ENCODE measurements around the gene CCDC142. TPM values are rescaled to one million over a fixed set of nuclear protein-coding genes. Genes with fewer than 3 reads are reported as not detected.

CCDC142 gene
- total and polyA plus RNA-seq, 2 experiments from 2014 or later, result 23.4 to 33.5 TPM

DNA sequence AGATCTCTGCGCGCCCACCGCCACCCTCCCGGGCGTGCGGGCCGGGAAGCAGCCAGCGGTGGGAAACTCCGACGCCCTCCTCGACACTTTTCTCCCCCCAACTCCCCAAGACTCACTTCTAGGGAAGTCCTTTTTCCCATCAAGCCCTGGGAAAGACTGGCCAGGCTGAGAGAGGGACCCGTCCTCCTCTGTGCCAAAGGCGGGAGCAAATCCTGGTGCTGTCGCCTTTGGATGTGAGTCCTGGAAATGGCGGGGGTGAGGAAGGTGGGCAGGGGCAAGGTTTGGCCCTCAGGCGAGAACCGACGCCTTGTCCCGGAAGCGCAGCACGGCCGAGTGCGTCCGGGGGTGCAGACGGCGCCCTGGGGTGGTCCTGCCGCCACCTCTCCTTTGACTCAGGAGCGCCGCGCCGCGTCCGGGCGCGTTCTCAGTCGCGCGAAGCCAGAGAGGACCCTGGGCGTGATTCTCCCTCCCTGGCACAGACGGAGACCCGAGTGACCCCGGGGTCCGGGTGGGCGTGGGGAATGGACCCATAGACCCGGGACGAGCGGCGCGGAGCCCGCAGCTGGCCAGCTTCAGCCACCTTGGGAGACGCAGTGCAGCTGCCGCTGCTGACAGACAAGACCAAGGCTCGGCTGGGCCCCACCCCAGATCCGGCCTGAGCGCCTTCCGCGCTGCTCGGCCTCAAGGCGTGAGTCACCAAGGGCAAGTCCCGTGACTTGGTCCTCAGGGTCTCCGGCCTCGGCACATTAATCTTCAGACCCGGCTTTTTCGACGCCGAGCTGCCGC is 20.1 kb upstream of the CCDC142 start:
- H3K27ac ChIP-seq, result no peak overlapping the region
- no peaks in the 10 kb centered on the region for H3K9me3 ChIP-seq (ENCODE audit: low read depth)
- peak; percentile 39 to 93 for DNase-seq (ENCODE audit: low read depth in 1 of 2, low spot score in 1 of 2)
- H3K36me3 ChIP-seq, result peaks cover 4% of the 10 kb centered on the region
- H3K4me3 ChIP-seq, result peak overlapping the region; percentile 19
- peaks cover 15% of the 10 kb centered on the region for H3K4me1 ChIP-seq (ENCODE audit: low read depth)
- TF ChIP-seq, protein P1, sequence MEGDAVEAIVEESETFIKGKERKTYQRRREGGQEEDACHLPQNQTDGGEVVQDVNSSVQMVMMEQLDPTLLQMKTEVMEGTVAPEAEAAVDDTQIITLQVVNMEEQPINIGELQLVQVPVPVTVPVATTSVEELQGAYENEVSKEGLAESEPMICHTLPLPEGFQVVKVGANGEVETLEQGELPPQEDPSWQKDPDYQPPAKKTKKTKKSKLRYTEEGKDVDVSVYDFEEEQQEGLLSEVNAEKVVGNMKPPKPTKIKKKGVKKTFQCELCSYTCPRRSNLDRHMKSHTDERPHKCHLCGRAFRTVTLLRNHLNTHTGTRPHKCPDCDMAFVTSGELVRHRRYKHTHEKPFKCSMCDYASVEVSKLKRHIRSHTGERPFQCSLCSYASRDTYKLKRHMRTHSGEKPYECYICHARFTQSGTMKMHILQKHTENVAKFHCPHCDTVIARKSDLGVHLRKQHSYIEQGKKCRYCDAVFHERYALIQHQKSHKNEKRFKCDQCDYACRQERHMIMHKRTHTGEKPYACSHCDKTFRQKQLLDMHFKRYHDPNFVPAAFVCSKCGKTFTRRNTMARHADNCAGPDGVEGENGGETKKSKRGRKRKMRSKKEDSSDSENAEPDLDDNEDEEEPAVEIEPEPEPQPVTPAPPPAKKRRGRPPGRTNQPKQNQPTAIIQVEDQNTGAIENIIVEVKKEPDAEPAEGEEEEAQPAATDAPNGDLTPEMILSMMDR (IDR thresholded peaks at IDR 0.05; ENCODE audit: low read depth, low read length), result peak; percentile 52
- H3K27me3 ChIP-seq, result peaks cover 79% of the 10 kb centered on the region

DNA sequence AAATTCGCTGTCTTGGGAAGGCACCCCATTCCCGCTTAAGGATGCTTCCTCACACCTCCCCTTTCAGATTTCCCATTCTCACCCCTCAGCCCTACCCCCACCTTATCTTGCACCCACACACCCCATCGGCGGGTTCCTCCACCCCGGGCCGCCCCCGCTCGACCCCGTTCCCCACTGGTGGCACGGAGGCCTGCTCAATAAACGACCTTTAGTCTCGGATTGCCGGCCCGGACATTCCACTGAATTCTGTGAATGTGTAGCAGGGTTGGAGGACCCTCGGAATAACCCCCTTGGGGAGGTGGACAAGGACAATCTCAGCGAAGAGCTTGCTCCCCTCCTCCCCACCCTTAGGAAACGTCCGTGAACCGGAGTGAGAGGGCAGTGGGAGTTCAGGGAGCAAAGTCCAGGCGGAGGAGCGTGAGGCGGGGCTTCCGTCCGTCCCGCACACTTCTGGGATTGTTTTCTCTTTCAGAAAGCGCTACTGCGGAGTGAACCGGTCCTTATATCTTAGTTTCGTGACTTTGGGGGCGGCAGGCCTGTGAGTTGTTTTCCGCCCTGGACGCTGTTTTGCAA is 19.4 kb upstream of the CCDC142 start:
- Histone ChIP-seq H3K9me3 (ENCODE audit: low read depth) (no peaks in the 10 kb centered on the region), H3K36me3 (peaks cover 4% of the 10 kb centered on the region), H3K27me3 (peaks cover 86% of the 10 kb centered on the region), H3K4me3 (peak overlapping the region; percentile 19), H3K4me1 (ENCODE audit: low read depth) (peaks cover 17% of the 10 kb centered on the region), H3K27ac (no peak overlapping the region)
- no peak for DNase-seq (ENCODE audit: low read depth in 1 of 2, low spot score in 1 of 2)
- TF ChIP-seq, protein P1 (IDR thresholded peaks at IDR 0.05; ENCODE audit: low read depth, low read length), result no peak

DNA sequence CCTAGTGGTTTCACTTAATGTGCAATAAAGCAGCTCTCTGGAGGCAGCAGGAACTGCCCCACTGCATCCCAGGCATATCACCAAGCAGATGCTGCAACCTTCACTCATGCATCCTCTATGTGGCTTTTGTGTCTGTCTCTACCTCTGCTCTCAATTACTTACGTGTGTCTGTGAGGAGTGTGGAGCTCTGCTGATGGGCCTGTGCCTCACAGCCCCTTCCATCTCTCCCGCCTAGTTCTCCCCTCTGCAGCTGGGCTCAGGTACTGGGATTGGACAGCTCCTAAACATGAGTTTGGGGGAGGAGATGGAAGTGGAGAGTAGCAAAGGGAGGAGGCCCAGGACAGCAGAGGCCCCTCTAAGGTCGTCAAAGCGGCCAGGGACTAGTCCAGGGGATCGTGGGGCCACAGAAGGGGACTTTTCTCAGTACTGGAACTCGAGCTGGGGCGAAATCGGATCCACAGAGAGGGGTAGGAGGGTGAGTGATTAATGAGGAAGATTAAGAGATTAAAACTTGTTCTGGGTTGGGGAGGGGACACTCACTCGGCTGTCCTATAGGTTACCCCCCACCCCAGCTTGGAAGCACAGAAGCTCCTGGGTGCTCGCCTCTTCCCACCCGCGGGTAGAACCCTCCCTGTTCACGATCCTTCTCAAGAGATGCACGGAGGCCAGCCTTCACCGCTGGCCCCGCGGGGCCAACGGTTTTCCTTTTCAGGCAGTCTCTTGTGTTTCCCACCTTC is 18.7 kb upstream of the CCDC142 start:
- peaks cover 4% of the 10 kb centered on the region for H3K36me3 ChIP-seq
- DNase-seq (ENCODE audit: low read depth in 1 of 2, low spot score in 1 of 2), result no peak
- peaks cover 93% of the 10 kb centered on the region for H3K27me3 ChIP-seq
- H3K4me1 ChIP-seq (ENCODE audit: low read depth), result peaks cover 17% of the 10 kb centered on the region
- no peaks in the 10 kb centered on the region for H3K9me3 ChIP-seq (ENCODE audit: low read depth)
- no peak overlapping the region for H3K27ac ChIP-seq
- TF ChIP-seq, protein P1 (IDR thresholded peaks at IDR 0.05; ENCODE audit: low read depth, low read length), result no peak
- no peak overlapping the region for H3K4me3 ChIP-seq

DNA sequence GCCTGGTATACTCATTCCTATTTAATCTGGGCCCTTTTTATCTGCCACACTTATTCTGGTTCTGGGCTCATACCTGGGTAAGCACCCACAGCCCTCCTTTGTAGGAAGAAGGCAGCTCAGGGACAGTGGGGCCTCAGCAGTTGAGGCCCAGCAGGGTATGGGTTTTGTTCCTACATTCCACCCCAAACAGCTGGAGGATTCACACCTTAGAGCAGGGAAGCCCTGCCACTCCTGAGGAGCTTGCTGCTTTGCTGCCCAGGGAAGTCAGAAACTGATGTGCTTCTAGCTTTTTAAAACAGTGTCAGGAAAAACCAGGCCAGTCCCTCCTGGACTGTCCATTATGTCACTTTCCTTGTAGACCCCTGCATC is 17.8 kb upstream of the CCDC142 start:
- DNase-seq (ENCODE audit: low read depth in 1 of 2, low spot score in 1 of 2), result no peak
- TF ChIP-seq, protein P1 (IDR thresholded peaks at IDR 0.05; ENCODE audit: low read depth, low read length), result no peak
- Histone ChIP-seq H3K9me3 (ENCODE audit: low read depth) (no peaks in the 10 kb centered on the region), H3K4me1 (ENCODE audit: low read depth) (peaks cover 17% of the 10 kb centered on the region), H3K36me3 (peaks cover 4% of the 10 kb centered on the region), H3K27ac (no peak overlapping the region), H3K27me3 (peaks cover 100% of the 10 kb centered on the region), H3K4me3 (no peak overlapping the region)

DNA sequence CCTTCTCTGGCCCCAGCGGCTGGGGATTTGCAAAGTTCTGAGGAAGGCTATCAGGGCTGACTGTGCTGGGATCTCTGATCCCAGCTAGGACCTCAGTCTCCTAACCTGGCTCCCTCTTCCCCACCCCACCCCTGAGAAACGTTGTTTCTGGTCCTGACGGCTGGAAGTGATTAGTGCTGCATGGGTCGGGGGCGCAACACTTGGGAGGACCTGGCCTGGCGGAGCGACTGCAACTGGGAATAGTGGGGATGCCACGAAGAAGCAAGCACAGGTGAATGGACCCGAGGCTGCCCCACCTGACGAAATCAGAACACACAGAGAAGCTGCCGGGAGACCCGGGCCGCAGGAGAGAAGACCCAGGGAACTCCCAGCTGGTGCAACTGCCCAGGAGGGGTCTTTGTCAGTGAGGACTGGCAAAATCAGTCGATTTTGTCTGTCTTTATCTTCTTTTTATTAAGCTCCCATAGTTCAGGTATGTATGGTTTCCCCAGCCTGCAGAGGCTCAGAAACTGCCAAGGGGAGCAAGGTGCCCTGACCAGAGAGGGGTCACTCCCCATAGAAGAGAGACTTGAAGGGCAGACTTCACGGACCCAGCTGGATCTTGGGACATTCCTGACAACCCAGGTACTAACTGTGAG is 17.3 kb upstream of the CCDC142 start:
- Histone ChIP-seq H3K4me1 (ENCODE audit: low read depth) (peaks cover 17% of the 10 kb centered on the region), H3K27ac (no peak overlapping the region), H3K36me3 (no peaks in the 10 kb centered on the region), H3K27me3 (peaks cover 100% of the 10 kb centered on the region), H3K4me3 (peak overlapping the region; percentile 28), H3K9me3 (ENCODE audit: low read depth) (no peaks in the 10 kb centered on the region)
- TF ChIP-seq, protein P1 (IDR thresholded peaks at IDR 0.05; ENCODE audit: low read depth, low read length), result no peak
- DNase-seq (ENCODE audit: low read depth in 1 of 2, low spot score in 1 of 2), result no peak
